ENCODE data around the gene STOX2.
A peak's percentile ranks its signal among the peaks of the same experiment; 100 is the strongest.

The STOX2 gene

DNA sequence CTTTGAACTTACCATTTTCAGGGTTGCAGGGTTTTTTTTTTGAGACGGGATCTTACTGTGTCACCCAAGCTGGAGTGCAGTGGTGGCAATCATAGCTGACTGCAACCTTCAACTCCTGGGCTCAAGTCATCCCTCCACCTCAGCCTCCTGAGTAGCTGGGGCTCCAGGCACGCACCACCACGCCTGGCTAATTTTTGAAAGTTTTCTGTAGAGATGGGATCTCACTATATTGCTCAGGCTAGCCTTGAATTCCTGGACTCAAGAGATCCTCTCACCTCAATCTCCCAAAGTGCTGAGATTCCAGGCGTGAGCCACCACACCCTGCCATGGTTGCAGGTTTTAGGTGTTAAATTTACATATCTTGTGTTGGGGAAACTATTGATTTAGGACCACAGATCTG lies 64.5 kb downstream of the STOX2 start:
- no peak overlapping the region for H3K18ac ChIP-seq (ENCODE audit: low read length)
- no peaks in the 10 kb centered on the region for H3K4me1 ChIP-seq (ENCODE audit: control insufficient read depth in 1 of 2, insufficient read depth in 2 of 2, low read length in 2 of 2)
- no peak overlapping the region for H3K23ac ChIP-seq (ENCODE audit: low read length)
- H3K9ac ChIP-seq (ENCODE audit: low read length): no peak overlapping the region
- H4K91ac ChIP-seq (ENCODE audit: low read depth, low read length): no peak overlapping the region
- H3K14ac ChIP-seq (ENCODE audit: low read length): no peak overlapping the region
- no peak overlapping the region for H4K12ac ChIP-seq (ENCODE audit: low read depth, low read length)
- H3K4ac ChIP-seq (ENCODE audit: low read depth, low read length): peak overlapping the region; percentile 33
- WGBS (ENCODE audit: extremely low coverage, insufficient coverage, insufficient read length): no CpG with 5 or more reads among the region's 4 CpGs
- H3K4me2 ChIP-seq (ENCODE audit: low read length): no peak overlapping the region
- H2BK5ac ChIP-seq (ENCODE audit: low read depth, low read length, poor library complexity): no peak overlapping the region
- no peak overlapping the region for H2AFZ ChIP-seq (ENCODE audit: insufficient read depth, low read length, poor library complexity)
- no peaks in the 10 kb centered on the region for H3K27me3 ChIP-seq (ENCODE audit: insufficient read depth, low read length)
- H2BK120ac ChIP-seq (ENCODE audit: insufficient read depth, low read length, poor library complexity): no peak overlapping the region
- H3K79me2 ChIP-seq (ENCODE audit: control insufficient read depth, insufficient read depth, low read length, poor library complexity): no peaks in the 10 kb centered on the region
- no peaks in the 10 kb centered on the region for H3K79me1 ChIP-seq (ENCODE audit: low read length)
- H3K36me3 ChIP-seq (ENCODE audit: control insufficient read depth in 1 of 2, insufficient read depth in 2 of 2, low read length in 2 of 2): no peaks in the 10 kb centered on the region
- no peak overlapping the region for H3K4me3 ChIP-seq (ENCODE audit: low read depth, low read length)
- H3K27ac ChIP-seq (ENCODE audit: low read depth, low read length): no peak overlapping the region
- no peak overlapping the region for H2BK12ac ChIP-seq (ENCODE audit: low read length)
- H3K9me3 ChIP-seq (ENCODE audit: insufficient read depth, low read depth, low read length): no peaks in the 10 kb centered on the region
- no peak overlapping the region for H4K8ac ChIP-seq (ENCODE audit: low read depth, low read length)
- H2AK5ac ChIP-seq (ENCODE audit: low read length): no peak overlapping the region
- DNase-seq: peak; percentile 72 to 88

GRCh38 chr4:183971929-183972490 lies 66.9 kb downstream of the STOX2 start:
- H3K18ac ChIP-seq (ENCODE audit: low read length): no peak overlapping the region
- no peak overlapping the region for H4K8ac ChIP-seq (ENCODE audit: low read depth, low read length)
- no peak overlapping the region for H2AK5ac ChIP-seq (ENCODE audit: low read length)
- no peak for DNase-seq
- peak overlapping the region; percentile 16 for H3K9ac ChIP-seq (ENCODE audit: low read length)
- H3K79me1 ChIP-seq (ENCODE audit: low read length): no peaks in the 10 kb centered on the region
- H3K23ac ChIP-seq (ENCODE audit: low read length): peak overlapping the region; percentile 29
- H2BK5ac ChIP-seq (ENCODE audit: low read depth, low read length, poor library complexity): no peak overlapping the region
- no peaks in the 10 kb centered on the region for H3K4me1 ChIP-seq (ENCODE audit: control insufficient read depth in 1 of 2, insufficient read depth in 2 of 2, low read length in 2 of 2)
- H3K4me3 ChIP-seq (ENCODE audit: low read depth, low read length): no peak overlapping the region
- H2AFZ ChIP-seq (ENCODE audit: insufficient read depth, low read length, poor library complexity): no peak overlapping the region
- H4K91ac ChIP-seq (ENCODE audit: low read depth, low read length): no peak overlapping the region
- H3K36me3 ChIP-seq (ENCODE audit: control insufficient read depth in 1 of 2, insufficient read depth in 2 of 2, low read length in 2 of 2): no peaks in the 10 kb centered on the region
- H3K27ac ChIP-seq (ENCODE audit: low read depth, low read length): no peak overlapping the region
- no peak overlapping the region for H2BK120ac ChIP-seq (ENCODE audit: insufficient read depth, low read length, poor library complexity)
- H4K12ac ChIP-seq (ENCODE audit: low read depth, low read length): no peak overlapping the region
- no CpG with 5 or more reads among the region's 9 CpGs for WGBS (ENCODE audit: extremely low coverage, insufficient coverage, insufficient read length)
- no peak overlapping the region for H2BK12ac ChIP-seq (ENCODE audit: low read length)
- no peak overlapping the region for H3K4ac ChIP-seq (ENCODE audit: low read depth, low read length)
- no peaks in the 10 kb centered on the region for H3K27me3 ChIP-seq (ENCODE audit: insufficient read depth, low read length)
- no peak overlapping the region for H3K4me2 ChIP-seq (ENCODE audit: low read length)
- no peaks in the 10 kb centered on the region for H3K79me2 ChIP-seq (ENCODE audit: control insufficient read depth, insufficient read depth, low read length, poor library complexity)
- H3K9me3 ChIP-seq (ENCODE audit: insufficient read depth, low read depth, low read length): no peaks in the 10 kb centered on the region
- H3K14ac ChIP-seq (ENCODE audit: low read length): no peak overlapping the region

- Histone ChIP-seq H3K18ac (ENCODE audit: low read length) (no peak overlapping the region), H4K8ac (ENCODE audit: low read depth, low read length) (no peak overlapping the region), H3K9me3 (ENCODE audit: insufficient read depth, low read depth, low read length) (no peaks in the 10 kb centered on the region), H4K12ac (ENCODE audit: low read depth, low read length) (no peak overlapping the region), H2AK5ac (ENCODE audit: low read length) (no peak overlapping the region), H3K4me1 (ENCODE audit: control insufficient read depth in 1 of 2, insufficient read depth in 2 of 2, low read length in 2 of 2) (no peaks in the 10 kb centered on the region), H3K79me1 (ENCODE audit: low read length) (no peaks in the 10 kb centered on the region), H3K4me2 (ENCODE audit: low read length) (no peak overlapping the region), H3K79me2 (ENCODE audit: control insufficient read depth, insufficient read depth, low read length, poor library complexity) (no peaks in the 10 kb centered on the region), H3K4me3 (ENCODE audit: low read depth, low read length) (no peak overlapping the region), H2AFZ (ENCODE audit: insufficient read depth, low read length, poor library complexity) (no peak overlapping the region), H3K27ac (ENCODE audit: low read depth, low read length) (no peak overlapping the region), H2BK5ac (ENCODE audit: low read depth, low read length, poor library complexity) (no peak overlapping the region), H3K23ac (ENCODE audit: low read length) (no peak overlapping the region), H3K27me3 (ENCODE audit: insufficient read depth, low read length) (no peaks in the 10 kb centered on the region), H2BK12ac (ENCODE audit: low read length) (no peak overlapping the region), H4K91ac (ENCODE audit: low read depth, low read length) (no peak overlapping the region), H3K4ac (ENCODE audit: low read depth, low read length) (no peak overlapping the region), H3K14ac (ENCODE audit: low read length) (no peak overlapping the region), H3K36me3 (ENCODE audit: control insufficient read depth in 1 of 2, insufficient read depth in 2 of 2, low read length in 2 of 2) (no peaks in the 10 kb centered on the region), H3K9ac (ENCODE audit: low read length) (no peak overlapping the region), H2BK120ac (ENCODE audit: insufficient read depth, low read length, poor library complexity) (no peak overlapping the region)
- DNase-seq: no peak
Measured at GRCh38 chr4:183977707-183978106, 72.6 kb downstream of the STOX2 start.

GRCh38 chr4:183984566-183984965 lies 79.5 kb downstream of the STOX2 start:
- H2BK5ac ChIP-seq (ENCODE audit: low read depth, low read length, poor library complexity): no peak overlapping the region
- no peaks in the 10 kb centered on the region for H3K9me3 ChIP-seq (ENCODE audit: insufficient read depth, low read depth, low read length)
- no CpG with 5 or more reads among the region's 13 CpGs for WGBS (ENCODE audit: extremely low coverage, insufficient coverage, insufficient read length)
- H4K91ac ChIP-seq (ENCODE audit: low read depth, low read length): no peak overlapping the region
- no peak overlapping the region for H4K8ac ChIP-seq (ENCODE audit: low read depth, low read length)
- H2BK120ac ChIP-seq (ENCODE audit: insufficient read depth, low read length, poor library complexity): no peak overlapping the region
- H2BK12ac ChIP-seq (ENCODE audit: low read length): no peak overlapping the region
- no peak overlapping the region for H3K18ac ChIP-seq (ENCODE audit: low read length)
- H2AFZ ChIP-seq (ENCODE audit: insufficient read depth, low read length, poor library complexity): no peak overlapping the region
- peaks cover 20% of the 10 kb centered on the region for H3K79me1 ChIP-seq (ENCODE audit: low read length)
- H3K27ac ChIP-seq (ENCODE audit: low read depth, low read length): no peak overlapping the region
- no peak overlapping the region for H2AK5ac ChIP-seq (ENCODE audit: low read length)
- H3K23ac ChIP-seq (ENCODE audit: low read length): no peak overlapping the region
- H3K14ac ChIP-seq (ENCODE audit: low read length): no peak overlapping the region
- no peaks in the 10 kb centered on the region for H3K36me3 ChIP-seq (ENCODE audit: control insufficient read depth in 1 of 2, insufficient read depth in 2 of 2, low read length in 2 of 2)
- H3K27me3 ChIP-seq (ENCODE audit: insufficient read depth, low read length): no peaks in the 10 kb centered on the region
- H3K4ac ChIP-seq (ENCODE audit: low read depth, low read length): no peak overlapping the region
- peaks cover 11 to 12% of the 10 kb centered on the region in 2 experiments for H3K4me1 ChIP-seq (ENCODE audit: control insufficient read depth in 1 of 2, insufficient read depth in 2 of 2, low read length in 2 of 2)
- DNase-seq: no peak
- H3K79me2 ChIP-seq (ENCODE audit: control insufficient read depth, insufficient read depth, low read length, poor library complexity): peaks cover 5% of the 10 kb centered on the region
- H3K4me2 ChIP-seq (ENCODE audit: low read length): no peak overlapping the region
- H4K12ac ChIP-seq (ENCODE audit: low read depth, low read length): no peak overlapping the region
- no peak overlapping the region for H3K4me3 ChIP-seq (ENCODE audit: low read depth, low read length)
- H3K9ac ChIP-seq (ENCODE audit: low read length): no peak overlapping the region
